Astrocyte (in vitro differentiated cells and primary cell): ENCODE measurements around the gene BCOR.

Experiments
- EZH2 ChIP-seq: IDR thresholded peaks from 2 replicates; pipeline ENCODE4 v1.6.1; 2012; ENCODE audit warnings: mild to moderate bottlenecking, low read length, inconsistent platforms; ENCODE audit not compliant: insufficient read depth
- TF ChIP-seq, protein P1 (sequence below): IDR thresholded peaks from 2 replicates; pipeline ENCODE4 v1.5.1; 2011; ENCODE audit warnings: low read depth, mild to moderate bottlenecking, inconsistent platforms, low read length, moderate library complexity; ENCODE audit not compliant: insufficient read depth

DNA sequence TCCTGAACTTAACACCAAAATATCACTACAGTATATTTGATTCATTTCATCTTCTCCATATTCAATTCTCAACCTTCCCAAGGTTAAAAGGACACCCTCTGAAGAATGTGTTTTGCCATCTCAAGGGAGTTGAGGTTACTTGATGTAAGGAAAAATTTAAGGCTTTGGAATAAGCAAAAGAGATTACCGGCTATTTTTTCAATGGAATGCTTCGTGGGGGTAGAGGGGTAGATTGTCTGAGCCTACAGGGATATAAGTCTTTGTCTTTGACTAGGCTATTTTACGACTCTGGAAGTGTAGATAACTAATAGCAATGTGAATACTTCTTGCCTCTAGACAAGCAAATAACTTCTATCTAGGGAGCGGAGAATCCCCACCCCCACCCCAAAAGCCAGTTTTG, 78.2 kb downstream of the BCOR start:
- TF ChIP-seq, protein P1, sequence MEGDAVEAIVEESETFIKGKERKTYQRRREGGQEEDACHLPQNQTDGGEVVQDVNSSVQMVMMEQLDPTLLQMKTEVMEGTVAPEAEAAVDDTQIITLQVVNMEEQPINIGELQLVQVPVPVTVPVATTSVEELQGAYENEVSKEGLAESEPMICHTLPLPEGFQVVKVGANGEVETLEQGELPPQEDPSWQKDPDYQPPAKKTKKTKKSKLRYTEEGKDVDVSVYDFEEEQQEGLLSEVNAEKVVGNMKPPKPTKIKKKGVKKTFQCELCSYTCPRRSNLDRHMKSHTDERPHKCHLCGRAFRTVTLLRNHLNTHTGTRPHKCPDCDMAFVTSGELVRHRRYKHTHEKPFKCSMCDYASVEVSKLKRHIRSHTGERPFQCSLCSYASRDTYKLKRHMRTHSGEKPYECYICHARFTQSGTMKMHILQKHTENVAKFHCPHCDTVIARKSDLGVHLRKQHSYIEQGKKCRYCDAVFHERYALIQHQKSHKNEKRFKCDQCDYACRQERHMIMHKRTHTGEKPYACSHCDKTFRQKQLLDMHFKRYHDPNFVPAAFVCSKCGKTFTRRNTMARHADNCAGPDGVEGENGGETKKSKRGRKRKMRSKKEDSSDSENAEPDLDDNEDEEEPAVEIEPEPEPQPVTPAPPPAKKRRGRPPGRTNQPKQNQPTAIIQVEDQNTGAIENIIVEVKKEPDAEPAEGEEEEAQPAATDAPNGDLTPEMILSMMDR = no peak
- TF ChIP-seq EZH2 = no peak
